ENCODE results near the gene SDCCAG8.

Gene SDCCAG8

DNA sequence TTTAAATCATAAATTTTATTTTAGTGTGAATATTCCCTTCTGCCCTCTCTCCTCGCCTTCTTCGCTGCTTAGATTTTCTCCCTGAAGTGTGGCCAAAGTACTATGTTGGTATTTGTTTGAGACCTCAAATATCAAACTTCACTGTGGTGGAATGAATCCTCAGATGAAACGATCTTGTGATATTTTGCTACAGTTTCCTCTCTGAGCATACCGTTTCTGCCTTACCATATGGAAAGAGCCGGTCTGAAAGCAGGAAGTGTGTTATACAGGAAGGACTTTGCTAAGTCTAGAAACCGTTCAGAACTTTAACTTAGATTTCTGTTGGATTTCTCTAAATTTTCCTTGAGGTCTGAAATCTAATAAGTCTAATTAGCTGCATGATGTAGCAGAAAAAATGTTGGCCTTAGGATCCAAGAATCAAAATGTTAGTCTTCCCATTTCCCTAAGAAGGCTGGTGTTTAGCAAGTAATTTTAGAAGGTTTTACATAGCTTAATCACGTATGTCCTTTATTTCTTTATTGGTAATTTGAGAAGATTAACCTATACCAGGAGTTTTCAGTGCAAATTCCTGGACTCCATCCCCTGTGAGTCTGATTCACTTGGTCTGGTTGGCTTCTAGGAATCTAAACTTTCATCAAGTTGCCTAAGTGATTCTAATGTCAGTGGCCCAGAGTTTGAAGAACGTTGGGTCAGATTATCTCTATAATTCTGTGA, 30.7 kb downstream of the SDCCAG8 start:
- peak; percentile 72 for DNase-seq (ENCODE audit: low read depth)

DNA sequence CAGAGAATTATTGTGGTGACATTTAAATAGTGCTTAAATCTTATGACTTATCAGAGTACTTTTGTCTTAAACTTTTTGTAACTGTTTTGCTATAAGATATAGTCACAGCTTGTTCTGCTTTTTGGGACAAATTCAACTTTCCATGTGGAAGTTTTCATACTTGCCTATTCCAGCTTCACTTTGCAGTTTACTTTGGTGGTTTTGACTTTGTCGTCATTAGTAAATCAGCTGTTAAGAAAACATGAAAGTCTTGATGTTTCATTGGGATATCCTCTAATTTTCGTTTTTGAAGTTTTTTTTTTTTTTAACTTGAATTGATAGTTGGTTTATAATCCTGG, 31.3 kb downstream of the SDCCAG8 start:
- no peak for DNase-seq (ENCODE audit: low read depth)

DNA sequence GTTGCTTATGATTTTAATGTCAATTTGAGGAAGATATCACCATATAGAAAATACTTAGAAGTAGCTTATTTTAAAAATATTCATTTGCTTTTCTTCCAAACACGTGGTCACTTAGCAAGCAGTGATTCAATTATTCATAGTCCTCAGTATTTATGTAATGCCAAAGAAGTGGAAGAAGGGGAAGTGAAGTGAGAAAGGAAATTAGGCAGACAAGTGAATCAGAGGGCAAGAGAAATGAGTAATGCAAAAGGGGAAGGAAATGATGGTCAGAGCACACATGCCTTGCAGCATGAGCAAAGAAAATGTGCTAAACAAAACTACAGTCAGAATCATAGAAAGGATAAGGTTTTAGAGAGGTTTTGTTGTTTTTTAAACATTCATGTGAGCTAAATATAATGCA, 31.8 kb downstream of the SDCCAG8 start:
- peak; percentile 96 for DNase-seq (ENCODE audit: low read depth)

DNA sequence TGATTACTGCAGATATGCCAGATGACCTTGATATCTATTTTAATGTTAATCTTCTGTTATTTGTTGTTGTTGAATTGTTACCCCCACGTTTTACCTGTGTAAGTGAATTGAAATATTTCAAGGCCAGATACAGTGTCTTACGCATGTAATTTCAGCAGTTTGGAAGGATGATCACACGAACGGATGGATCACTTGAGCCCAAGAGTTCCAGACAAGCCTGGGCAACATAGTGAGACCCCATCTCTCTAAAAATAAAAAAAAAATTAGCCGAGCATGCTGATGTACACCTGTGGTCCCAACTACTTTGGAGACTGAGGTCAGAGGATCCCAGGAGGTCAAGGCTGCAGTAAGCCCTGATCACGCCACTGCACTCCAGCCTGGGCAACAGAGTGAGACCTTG, 32.2 kb downstream of the SDCCAG8 start:
- DNase-seq (ENCODE audit: low read depth), result no peak

DNA sequence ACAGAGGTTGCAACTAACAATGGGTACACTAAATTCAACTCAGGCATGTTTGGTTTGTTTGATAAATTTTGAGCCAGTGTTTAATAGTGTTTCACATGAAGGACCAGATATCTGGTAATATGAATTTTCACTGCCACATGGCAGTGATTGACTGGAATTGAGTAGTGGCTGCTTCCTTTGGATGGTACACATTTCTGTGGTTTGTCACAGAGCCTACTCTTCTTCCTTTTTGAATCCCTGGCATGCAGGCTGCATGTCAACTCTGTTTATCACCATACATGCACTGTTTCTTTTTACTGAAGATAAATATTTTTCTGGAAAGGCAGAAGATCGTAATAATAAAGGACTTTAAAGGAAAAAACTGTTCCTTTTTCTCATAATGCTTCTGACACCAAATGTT, 35.5 kb downstream of the SDCCAG8 start:
- DNase-seq (ENCODE audit: low read depth), result no peak

DNA sequence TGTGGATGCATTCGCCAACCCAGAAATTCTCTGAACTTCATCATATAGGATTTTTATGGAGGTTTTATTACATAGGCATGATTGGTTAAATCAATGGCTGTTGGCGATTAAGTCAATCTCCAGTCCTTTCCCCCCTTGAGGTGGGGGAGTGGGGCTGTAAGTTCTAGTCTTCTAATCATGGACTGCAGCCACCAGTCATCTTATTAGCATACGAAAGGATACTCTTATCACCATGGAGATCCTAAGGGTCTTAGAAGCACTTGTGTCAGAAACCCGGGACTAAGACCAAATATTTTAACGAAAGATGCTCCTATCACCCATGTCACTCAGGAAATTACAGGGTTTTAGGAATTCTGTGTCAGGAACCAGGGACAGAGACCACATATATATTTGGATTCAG, 36.3 kb downstream of the SDCCAG8 start:
- no peak for DNase-seq (ENCODE audit: low read depth)

DNA sequence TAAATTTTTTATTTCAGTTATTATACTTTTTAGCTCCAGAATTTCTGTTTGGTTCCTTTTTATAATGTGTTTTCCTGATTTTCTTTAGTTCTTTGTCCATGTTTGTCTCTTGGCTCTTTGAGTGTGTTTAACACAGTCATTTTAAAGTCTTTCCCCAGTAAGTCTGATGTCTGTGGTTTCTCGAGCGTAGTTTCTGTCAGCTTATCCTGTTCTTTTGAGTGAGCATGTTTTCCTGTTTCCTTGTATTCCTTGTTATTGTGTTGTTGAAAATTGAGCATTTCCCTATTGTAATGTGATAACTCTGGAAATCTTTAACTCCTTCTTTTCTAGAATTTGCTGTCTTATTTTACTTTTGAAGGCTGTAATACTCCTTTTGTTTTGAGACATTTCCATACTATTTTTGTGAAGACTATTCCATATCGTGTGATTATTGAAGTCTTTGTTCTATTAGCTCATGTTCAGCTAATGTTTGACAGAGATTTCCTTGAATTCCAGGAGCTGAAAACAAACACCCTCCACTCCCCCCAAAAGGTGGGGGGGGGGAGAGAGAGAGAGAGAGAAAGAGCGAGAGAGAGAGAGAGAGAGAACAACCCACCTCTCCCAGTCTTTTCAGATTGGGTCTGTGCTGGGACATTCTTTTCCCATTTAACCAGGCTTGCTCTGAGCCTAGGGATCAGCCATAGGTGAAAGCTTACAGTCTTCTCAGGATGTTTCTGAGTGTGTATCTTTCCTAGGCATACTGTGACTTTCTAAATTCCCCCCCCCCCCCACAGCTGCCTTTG, 38.3 kb downstream of the SDCCAG8 start:
- DNase-seq (ENCODE audit: low read depth), result peak; percentile 62

DNA sequence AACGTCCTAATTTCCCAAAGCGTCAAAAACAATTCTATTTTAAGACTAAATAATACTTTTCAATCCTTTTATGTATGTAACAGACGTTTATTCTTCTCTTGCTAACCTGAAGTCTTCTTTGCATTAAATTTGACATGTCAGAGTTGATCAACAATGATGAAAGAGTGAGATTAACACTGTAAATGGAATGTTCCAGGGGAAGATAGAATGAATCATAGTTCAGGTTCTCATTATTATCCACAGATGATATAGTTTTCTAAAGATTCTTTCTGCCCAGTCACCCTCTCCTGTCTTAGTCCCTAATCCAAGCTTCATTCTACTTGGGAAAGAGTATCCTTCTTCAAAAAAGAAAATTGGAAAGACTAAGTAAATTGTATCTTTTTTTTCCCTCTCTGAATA, 38.9 kb downstream of the SDCCAG8 start:
- DNase-seq (ENCODE audit: low read depth), result peak; percentile 93

DNA sequence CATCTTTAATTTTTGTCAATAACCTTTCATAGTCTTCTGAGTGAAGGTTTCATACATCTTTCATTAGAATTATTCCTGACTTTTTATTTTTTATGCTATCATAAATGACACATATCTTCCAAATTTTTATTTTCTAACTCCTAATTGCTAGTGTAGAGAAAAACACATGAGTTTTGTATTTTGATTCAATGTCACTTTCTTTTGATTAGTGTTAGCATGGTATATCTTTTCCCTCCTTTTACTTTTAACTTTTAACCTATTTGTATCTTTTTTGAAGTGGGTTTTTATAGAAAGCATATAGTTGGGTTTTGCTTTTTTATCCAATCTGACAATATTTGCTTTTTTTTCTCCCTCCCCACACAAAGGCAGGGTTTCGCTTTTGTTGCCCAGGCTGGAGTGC, 43.2 kb downstream of the SDCCAG8 start:
- no peak for DNase-seq (ENCODE audit: low read depth)

DNA sequence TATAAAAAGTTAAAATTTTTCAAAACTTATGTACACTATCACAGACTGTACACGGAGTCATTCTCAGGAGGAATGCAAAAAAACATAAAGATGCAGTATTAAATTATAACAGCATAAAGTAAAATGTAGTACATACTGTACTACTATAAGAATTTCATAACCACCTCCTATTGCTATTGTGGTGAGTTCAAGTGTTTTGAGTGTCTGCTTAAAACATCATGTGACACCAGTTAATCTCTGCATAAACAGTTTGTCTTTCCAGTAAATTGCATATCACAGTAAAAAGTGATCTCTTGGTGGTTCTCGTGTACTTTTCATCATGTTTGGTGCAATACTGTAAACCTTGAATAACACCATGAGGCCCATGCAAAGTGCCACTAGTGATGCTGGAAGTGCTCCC, 45.2 kb downstream of the SDCCAG8 start:
- peak; percentile 85 for DNase-seq (ENCODE audit: low read depth)

DNA sequence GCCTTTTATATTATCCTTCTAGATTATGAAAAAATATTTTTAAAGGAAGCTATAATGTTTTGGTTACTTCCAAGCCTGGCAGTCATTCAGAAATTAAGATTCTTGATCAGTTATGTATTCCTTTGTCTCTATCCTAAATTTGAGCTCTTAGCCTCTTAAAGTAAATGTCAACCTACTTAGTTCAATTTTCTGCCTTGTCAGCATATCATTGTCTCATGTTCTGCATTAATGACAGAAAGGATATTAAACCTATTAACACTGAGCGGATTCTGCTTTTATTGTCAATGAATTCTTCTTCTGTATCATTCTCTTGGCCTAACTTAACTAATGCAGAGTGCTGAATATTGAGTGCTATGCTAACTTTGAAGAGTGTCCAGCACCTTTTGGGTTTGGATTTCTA, 56.0 kb downstream of the SDCCAG8 start:
- no peak for DNase-seq (ENCODE audit: low read depth)

DNA sequence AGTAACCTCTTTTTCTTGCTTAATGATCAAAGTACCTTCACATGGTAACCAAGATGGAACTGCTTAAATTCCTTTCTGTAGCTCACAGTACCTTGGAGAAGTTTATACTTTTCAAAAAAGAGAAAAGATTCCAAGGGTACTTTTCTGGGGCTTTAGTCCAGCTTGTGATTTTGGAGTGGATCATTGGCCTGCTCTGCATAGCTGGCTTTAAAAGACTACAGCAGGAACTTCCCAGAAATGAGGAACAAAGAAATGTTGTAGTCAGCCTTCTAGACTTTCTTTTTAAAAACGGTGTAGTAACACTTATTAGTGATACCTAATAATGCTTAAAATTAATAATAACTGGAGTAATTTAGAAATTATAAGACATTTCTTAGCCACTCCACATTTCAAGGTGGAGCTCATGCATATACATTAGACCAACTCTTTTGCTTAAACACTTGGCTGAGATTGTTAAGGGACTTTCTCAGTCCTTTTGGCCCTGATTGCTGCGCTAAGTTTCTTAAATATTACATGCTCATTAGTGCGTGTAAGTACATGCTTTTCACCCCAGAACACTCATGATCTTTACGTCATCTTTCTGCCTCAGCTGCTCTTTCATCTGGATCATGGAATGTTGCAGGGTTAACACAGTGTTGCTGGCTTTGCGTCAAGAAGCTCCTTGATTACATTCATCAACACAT, 57.3 kb downstream of the SDCCAG8 start:
- peak; percentile 36 for DNase-seq (ENCODE audit: low read depth)

DNA sequence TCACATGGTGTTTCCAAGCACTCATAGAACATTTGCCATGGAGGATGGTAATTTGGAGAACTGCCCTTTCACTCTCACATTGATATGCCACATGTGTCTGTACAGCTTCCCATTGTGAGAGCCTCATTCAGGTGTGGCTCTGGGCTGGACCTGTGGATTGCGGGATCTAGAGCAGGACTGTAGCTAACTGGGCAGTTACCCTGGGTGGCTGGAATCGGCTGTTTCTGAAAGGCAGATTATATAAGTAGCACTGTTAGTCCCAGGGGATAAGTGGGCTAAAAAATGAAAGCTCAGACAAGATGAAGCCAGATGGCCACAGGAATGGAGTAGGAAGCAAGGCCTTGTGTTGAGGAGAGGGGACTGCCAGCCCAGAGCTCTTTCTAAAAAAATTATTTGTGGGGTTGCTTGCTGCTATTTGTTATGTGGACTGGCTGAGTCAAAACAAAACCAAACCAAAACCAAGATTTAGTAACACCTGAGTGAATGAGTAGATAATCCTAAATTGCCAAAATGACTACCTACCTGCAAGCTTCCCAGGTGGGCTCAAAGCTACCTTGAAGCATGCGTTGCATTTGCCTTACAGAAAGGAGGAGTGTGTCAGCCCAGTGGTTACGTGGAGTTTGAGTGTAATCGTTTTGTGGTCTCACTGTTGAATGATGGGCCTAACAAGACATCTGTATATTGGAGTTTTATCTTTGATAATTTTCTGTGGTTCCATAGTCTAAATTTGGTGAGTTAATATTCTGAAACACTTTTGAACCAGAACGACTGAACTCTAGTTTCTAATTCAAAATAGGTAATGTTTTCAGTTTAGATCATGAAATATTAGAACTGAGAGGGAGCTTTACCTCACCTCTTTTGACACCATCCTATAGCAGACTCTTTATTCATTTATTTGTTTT, 58.0 kb downstream of the SDCCAG8 start:
- DNase-seq (ENCODE audit: low read depth), result no peak

DNA sequence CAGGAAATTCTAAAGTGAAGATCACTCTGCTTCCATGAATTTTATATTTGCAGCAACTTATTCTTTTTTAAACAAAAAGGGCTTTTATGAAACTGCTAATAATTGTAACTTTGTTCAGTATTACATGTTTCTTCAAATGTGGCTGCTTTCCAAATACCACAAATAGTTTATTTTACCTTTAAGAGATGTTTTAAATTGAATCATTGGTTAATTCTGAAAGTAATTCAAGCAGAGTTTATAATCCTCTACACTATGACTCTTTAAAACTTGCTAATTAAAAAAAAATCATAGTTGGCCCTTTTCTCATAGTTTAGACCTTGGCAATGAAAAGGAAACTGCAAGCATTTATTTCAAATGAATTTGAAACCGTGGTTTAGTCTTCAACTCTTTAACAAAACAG, 59.6 kb downstream of the SDCCAG8 start:
- peak; percentile 22 for DNase-seq (ENCODE audit: low read depth)

DNA sequence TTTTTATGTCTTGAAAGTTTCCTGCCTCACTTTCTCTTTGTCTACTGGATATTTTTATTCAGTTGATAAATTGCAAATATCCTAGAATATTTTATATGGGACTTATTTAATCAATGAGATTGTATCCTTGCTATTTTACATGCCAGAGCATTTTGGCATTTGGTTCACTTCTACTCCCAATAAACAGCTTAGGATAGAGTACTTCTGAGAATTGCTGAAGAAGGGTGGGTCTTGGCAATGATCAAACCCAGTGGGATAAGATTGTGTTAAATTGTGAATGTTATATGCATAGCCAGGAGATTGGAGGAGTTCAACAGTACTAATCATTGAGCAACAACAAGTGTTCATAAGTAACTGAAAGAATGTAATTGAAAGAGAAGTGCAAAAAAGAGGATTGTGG, 60.1 kb downstream of the SDCCAG8 start:
- DNase-seq (ENCODE audit: low read depth), result peak; percentile 23

DNA sequence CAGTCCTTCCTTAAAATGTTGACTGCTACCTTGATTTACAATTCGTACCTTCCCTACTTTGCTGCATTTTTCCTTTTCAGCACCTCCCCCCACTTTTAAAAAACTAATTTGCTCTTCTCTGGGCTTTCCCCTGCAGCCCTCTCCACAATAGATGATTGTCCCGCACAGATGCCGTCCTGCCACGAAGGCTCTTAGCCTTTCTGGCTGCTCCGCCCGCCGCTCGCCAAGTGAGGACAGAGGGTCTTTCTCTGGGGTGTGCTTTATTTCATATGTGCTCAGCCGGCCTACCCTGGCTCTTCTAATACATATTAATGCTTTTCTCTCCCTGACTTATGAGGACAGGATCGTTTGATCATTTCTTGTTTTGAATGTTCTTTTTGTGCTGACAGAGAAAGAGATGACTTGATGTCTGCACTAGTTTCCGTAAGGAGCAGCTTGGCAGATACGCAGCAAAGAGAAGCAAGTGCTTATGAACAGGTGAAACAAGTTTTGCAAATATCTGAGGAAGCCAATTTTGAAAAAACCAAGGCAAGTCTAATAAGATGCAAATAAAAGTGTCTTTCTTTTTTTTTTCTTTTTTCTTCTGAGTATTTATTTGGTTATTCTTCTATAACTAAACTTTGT, 60.6 kb downstream of the SDCCAG8 start:
- no peak for DNase-seq (ENCODE audit: low read depth)

DNA sequence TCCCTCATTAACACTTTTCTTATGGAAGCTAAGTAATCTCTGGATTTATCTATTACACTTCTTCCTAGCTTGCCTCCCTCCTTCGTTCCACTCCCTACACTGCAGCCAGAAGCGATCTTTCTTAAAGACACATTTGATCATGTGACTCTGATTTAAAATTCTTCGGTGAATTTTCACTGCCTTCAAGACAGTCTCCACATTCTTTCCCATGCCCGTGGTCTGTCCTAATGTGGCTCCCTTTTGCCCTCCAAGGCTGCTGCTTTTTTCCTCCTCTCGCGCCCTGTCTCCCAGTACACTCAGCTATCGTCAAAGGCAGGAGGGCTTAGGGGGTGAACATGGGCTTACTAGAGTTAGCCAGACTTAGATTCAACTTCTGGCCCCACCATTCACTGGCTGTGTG, 64.4 kb downstream of the SDCCAG8 start:
- no peak for DNase-seq (ENCODE audit: low read depth)

DNA sequence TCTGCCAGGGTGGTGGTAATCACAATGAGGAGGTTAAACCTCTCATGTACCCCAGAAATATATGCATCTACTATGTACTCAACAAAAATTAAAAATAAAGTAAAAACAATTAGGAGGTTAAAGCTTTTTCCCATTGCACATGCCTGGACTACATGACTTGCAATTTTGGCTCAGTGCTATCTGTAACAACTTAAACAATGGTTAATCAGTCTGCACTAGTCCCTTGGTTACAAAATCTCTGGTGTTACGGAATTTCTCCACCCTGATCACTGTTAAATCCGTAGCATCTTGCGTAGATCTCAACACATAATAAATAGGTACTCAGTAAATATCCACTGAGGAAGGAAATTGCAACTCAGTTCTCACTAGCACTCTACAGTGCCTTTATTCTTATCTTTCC, 66.5 kb downstream of the SDCCAG8 start:
- no peak for DNase-seq (ENCODE audit: low read depth)

DNA sequence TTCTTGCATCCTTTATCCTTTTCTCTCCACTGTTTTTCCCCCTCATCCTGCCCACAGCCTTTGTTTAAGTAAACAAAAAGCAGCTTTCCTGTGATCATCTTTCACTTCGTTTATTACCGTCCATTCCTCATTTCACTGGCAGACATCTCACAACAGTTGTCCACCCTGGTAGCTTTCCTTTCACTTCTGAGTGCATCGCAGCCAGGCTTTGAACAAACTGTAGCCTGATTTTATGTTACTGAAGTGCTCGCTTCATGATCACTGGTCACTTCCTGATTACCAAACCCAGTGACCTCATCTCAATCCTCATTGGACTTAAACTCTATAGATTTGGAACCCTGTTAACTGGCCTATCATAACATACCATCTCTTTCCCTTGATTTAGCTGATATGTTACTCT, 67.7 kb downstream of the SDCCAG8 start:
- peak; percentile 48 for DNase-seq (ENCODE audit: low read depth)

DNA sequence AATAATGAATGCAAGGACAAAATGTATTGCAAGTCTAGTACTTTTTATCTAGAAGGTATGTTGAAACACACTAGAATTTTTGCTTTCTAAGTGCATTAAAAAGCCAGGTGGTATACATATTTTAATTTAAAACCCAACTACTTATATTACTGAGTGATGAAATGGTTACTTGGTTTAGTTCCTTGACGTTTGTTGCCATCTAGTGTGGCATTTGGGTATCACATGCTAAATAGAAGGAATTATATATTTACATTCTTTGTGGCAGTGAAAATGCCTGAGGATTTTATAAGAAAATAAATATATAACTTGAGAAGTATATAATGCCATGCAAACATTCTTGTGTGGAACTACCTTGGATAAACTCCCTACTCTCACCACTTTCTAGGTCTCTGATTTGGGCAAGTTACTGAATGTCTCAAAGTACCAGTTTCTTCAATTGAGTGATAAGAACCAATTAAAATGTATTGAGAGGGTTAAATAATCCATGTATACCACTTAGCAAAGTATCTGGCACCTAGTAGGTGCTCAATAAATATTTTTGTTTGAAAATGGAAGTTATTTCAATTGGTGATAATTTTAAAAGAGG, 69.6 kb downstream of the SDCCAG8 start:
- DNase-seq (ENCODE audit: low read depth), result peak; percentile 68

DNA sequence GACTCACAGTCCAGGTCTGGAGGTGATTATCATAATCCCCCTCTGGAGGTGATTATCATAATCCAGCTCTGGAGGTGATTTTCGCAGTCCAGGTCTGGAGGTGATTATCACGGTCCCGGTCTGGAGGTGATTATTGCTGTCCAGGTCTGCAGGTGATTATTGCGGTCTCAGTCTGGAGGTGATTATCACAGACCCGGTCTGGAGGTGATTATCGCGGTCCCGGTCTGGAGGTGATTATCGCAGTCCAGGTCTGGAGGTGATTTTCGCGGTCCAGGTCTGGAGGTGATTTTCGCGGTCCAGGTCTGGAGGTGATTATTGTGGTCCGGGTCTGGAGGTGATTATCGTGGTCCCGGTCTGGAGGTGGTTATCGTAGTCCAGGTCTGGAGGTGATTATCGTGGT, 76.6 kb downstream of the SDCCAG8 start:
- DNase-seq (ENCODE audit: low read depth), result no peak
